Vagina (tissue), 2 donors: Measurements from ENCODE around the gene NYNRIN.

ENCODE experiments used
- POLR2A ChIP-seq, 2 donors: fragments of 450-650 bp; IDR thresholded peaks; one replicate each; pipeline ENCODE4 v1.6.1; 2017; ENCODE audit warnings: antibody characterized with exemption in 2 of 2, mild to moderate bottlenecking in 2 of 2, moderate library complexity in 2 of 2
- POLR2AphosphoS5 ChIP-seq, 2 donors: sonication (generic); formaldehyde crosslinking; IDR thresholded peaks; one replicate each; pipeline ENCODE4 v1.9.0; 2017; ENCODE audit warnings: antibody characterized with exemption in 2 of 2, mild to moderate bottlenecking in 2 of 2, low read depth in 1 of 2; ENCODE audit not compliant: insufficient read depth in 1 of 2
- TF ChIP-seq, protein P1 (sequence below), 3 experiments: fragments of 450-650 bp in 2 of 3; fragments of 200-600 bp in 1 of 3; sonication (generic) in 1 of 3; IDR thresholded peaks; one replicate each; pipeline ENCODE4 v1.5.1; 2017 to 2019; ENCODE audit warnings: antibody characterized with exemption in 3 of 3, mild to moderate bottlenecking in 2 of 3, moderate library complexity in 2 of 3

DNA sequence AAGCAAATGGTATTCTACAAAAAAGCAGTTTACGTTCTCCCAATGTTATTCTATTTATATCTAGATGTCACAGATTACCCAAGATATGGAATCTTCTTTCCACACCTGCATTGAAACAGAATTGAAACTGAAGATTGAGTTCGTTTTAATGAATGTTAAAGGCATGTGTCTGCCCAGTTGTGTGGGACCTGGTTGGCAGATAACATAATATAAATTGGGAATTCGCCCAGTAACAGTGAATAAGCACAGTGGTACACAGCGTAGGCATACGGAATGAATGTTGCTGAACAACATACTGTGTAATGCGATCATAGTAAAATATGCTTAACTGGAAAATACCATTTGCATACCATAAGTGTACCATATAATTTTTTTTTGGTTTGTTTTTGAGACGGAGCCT lies 35.2 kb downstream of the NYNRIN start:
- TF ChIP-seq POLR2AphosphoS5 (IDR thresholded peaks at IDR 0.05; ENCODE audit: insufficient read depth in 1 of 2, low read depth in 1 of 2) (no peak), POLR2A (IDR thresholded peaks at IDR 0.05) (no peak)
- TF ChIP-seq, protein P1, sequence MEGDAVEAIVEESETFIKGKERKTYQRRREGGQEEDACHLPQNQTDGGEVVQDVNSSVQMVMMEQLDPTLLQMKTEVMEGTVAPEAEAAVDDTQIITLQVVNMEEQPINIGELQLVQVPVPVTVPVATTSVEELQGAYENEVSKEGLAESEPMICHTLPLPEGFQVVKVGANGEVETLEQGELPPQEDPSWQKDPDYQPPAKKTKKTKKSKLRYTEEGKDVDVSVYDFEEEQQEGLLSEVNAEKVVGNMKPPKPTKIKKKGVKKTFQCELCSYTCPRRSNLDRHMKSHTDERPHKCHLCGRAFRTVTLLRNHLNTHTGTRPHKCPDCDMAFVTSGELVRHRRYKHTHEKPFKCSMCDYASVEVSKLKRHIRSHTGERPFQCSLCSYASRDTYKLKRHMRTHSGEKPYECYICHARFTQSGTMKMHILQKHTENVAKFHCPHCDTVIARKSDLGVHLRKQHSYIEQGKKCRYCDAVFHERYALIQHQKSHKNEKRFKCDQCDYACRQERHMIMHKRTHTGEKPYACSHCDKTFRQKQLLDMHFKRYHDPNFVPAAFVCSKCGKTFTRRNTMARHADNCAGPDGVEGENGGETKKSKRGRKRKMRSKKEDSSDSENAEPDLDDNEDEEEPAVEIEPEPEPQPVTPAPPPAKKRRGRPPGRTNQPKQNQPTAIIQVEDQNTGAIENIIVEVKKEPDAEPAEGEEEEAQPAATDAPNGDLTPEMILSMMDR (IDR thresholded peaks at IDR 0.05) = no peak
